Measurements from ENCODE around the gene NFATC2. TPM values are rescaled to one million over a fixed set of nuclear protein-coding genes. Genes with fewer than 3 reads are reported as not detected.

NFATC2 gene
- total RNA-seq, 1 experiment from 2014 or later, result 5.0 TPM

- no peaks in the 10 kb centered on the region for H3K9me3 ChIP-seq (ENCODE audit: control insufficient read depth in 1 of 2, insufficient read depth in 1 of 2, low read depth in 1 of 2, low read length in 2 of 2)
- intact Hi-C loops (cut with micrococcal nuclease), result loop anchor here (5.0 kb wide), 1 partner anchor 127 kb away; no protein-coding TSS in a partner anchor
- no peak overlapping the region for H2AFZ ChIP-seq (ENCODE audit: low read depth, low read length, poor library complexity, severe bottlenecking)
- H3K27ac ChIP-seq (ENCODE audit: low read depth, low read length), result no peak overlapping the region
- ChIA-PET CTCF (interaction anchor here (1.0 kb wide), 1 partner anchor 10 kb away, joined by 4 read pairs; no protein-coding TSS in a partner anchor), POLR2A (no interaction called here), RAD21 (ENCODE audit: low non-redundant PET in 1 of 2, low total read pairs in 2 of 2, uncharacterized antibody in 2 of 2, unreplicated experiment in 2 of 2) (no interaction called here)
- BruUV-seq (replicated peaks), result no TSS peak
- no peaks in the 10 kb centered on the region for H3K27me3 ChIP-seq (ENCODE audit: insufficient read depth, low read length)
- H3K79me2 ChIP-seq (ENCODE audit: insufficient read depth, low read length), result no peaks in the 10 kb centered on the region
- H3K9me2 ChIP-seq (ENCODE audit: insufficient read depth), result no peaks in the 10 kb centered on the region
- peaks cover 17 to 48% of the 10 kb centered on the region in 2 experiments for H3K4me1 ChIP-seq (ENCODE audit: control insufficient read depth in 1 of 2, insufficient read depth in 2 of 2, low read length in 2 of 2)
- DNase-seq (ENCODE audit: low read depth, low spot score) (no peak), ATAC-seq (no peak)
- H3K4me2 ChIP-seq (ENCODE audit: low read length), result no peak overlapping the region
- no peak overlapping the region for H3K9ac ChIP-seq (ENCODE audit: low read length)
- TF ChIP-seq EZH2 (IDR thresholded peaks at IDR 0.05), result no peak
- TF ChIP-seq YY1 (IDR thresholded peaks at IDR 0.05; ENCODE audit: extremely low read depth, insufficient replicate concordance, low read depth, low read length), result no peak
- no peak overlapping the region for H3K4me3 ChIP-seq (replicated peaks in 1 of 2; ENCODE audit: low read depth in 1 of 2, low read length in 2 of 2)
- no peaks in the 10 kb centered on the region for H4K20me1 ChIP-seq (ENCODE audit: insufficient read depth)
- H3K36me3 ChIP-seq (ENCODE audit: control insufficient read depth in 1 of 2, insufficient read depth in 2 of 2, low read length in 2 of 2), result no peaks in the 10 kb centered on the region
Measured at GRCh38 chr20:51584737-51585136, 42.2 kb upstream of the NFATC2 start.

GRCh38 chr20:51584116-51584515 lies 41.6 kb upstream of the NFATC2 start:
- RAD21 ChIA-PET (ENCODE audit: low non-redundant PET in 1 of 2, low total read pairs in 2 of 2, uncharacterized antibody in 2 of 2, unreplicated experiment in 2 of 2), result no interaction called here
- DNase-seq (ENCODE audit: low read depth, low spot score) (no peak), ATAC-seq (no peak)
- intact Hi-C loops (cut with micrococcal nuclease), result no loop called here
- no TSS peak for BruUV-seq (replicated peaks)
- H3K27me3 ChIP-seq (ENCODE audit: insufficient read depth, low read length), result no peaks in the 10 kb centered on the region
- H3K4me3 ChIP-seq (replicated peaks in 1 of 2; ENCODE audit: low read depth in 1 of 2, low read length in 2 of 2), result no peak overlapping the region
- CTCF ChIA-PET, result interaction anchor here (1.0 kb wide), 1 partner anchor 10 kb away, joined by 4 read pairs; no protein-coding TSS in a partner anchor
- no peaks in the 10 kb centered on the region for H3K36me3 ChIP-seq (ENCODE audit: control insufficient read depth in 1 of 2, insufficient read depth in 2 of 2, low read length in 2 of 2)
- H3K27ac ChIP-seq (ENCODE audit: low read depth, low read length), result no peak overlapping the region
- no peak overlapping the region for H3K9ac ChIP-seq (ENCODE audit: low read length)
- no peaks in the 10 kb centered on the region for H3K9me3 ChIP-seq (ENCODE audit: control insufficient read depth in 1 of 2, insufficient read depth in 1 of 2, low read depth in 1 of 2, low read length in 2 of 2)
- POLR2A ChIA-PET, result no interaction called here
- H3K79me2 ChIP-seq (ENCODE audit: insufficient read depth, low read length), result no peaks in the 10 kb centered on the region
- no peaks in the 10 kb centered on the region for H4K20me1 ChIP-seq (ENCODE audit: insufficient read depth)
- H3K4me1 ChIP-seq (ENCODE audit: control insufficient read depth in 1 of 2, insufficient read depth in 2 of 2, low read length in 2 of 2), result peaks cover 15 to 42% of the 10 kb centered on the region in 2 experiments
- no peak overlapping the region for H3K4me2 ChIP-seq (ENCODE audit: low read length)
- no peak overlapping the region for H2AFZ ChIP-seq (ENCODE audit: low read depth, low read length, poor library complexity, severe bottlenecking)
- no peaks in the 10 kb centered on the region for H3K9me2 ChIP-seq (ENCODE audit: insufficient read depth)
- TF ChIP-seq TCF7L2 (IDR thresholded peaks at IDR 0.05; ENCODE audit: borderline replicate concordance, extremely low read depth, insufficient read depth, insufficient read length) (no peak), MAX (IDR thresholded peaks at IDR 0.05) (no peak), ZBTB33 (IDR thresholded peaks at IDR 0.05; ENCODE audit: extremely low read depth, insufficient replicate concordance, low read length) (no peak), ELF1 (IDR thresholded peaks at IDR 0.05; ENCODE audit: borderline replicate concordance, low read depth) (no peak), SIN3A (IDR thresholded peaks at IDR 0.05; ENCODE audit: low read depth) (no peak), CEBPB (IDR thresholded peaks at IDR 0.05; ENCODE audit: low read depth) (no peak), JUND (IDR thresholded peaks at IDR 0.05) (no peak), EZH2phosphoT487 (IDR thresholded peaks at IDR 0.05; ENCODE audit: borderline replicate concordance) (no peak), EZH2 (IDR thresholded peaks at IDR 0.05) (no peak), EGR1 (IDR thresholded peaks at IDR 0.05; ENCODE audit: low read depth) (no peak), CTCF (IDR thresholded peaks at IDR 0.05 in 2 of 3, conservative IDR thresholded peaks at IDR 0.05 in 1 of 3; ENCODE audit: borderline replicate concordance in 1 of 3, insufficient read depth in 1 of 3, low read depth in 2 of 3, low read length in 2 of 3) (no peak), RAD21 (IDR thresholded peaks at IDR 0.05; ENCODE audit: low read depth) (no peak), POLR2A (IDR thresholded peaks at IDR 0.05; ENCODE audit: borderline replicate concordance, extremely low read depth, insufficient read depth, insufficient read length) (no peak), YY1 (IDR thresholded peaks at IDR 0.05; ENCODE audit: extremely low read depth, insufficient replicate concordance, low read depth, low read length) (no peak)

Data from HCT116 (cell line).